Endothelial cell of umbilical vein (primary cell): ENCODE measurements around the gene CRYAB. TPM values are rescaled to one million over a fixed set of nuclear protein-coding genes. Genes with fewer than 3 reads are reported as not detected.

Experiments used
- BruUV-seq: library from RNA; stranded (reverse); fragments of 400-500 nt; replicated peaks from 2 replicates; lab custom pipeline; 2021; lab: Mats Ljungman, UMichigan
- CTCF ChIA-PET: fragments of 300-600, 350-600 bp; sonication (Branson Sonifier 250); formaldehyde crosslinking; loops from one replicate; lab custom pipeline; 2021; ENCODE audit warnings: antibody characterized with exemption, inconsistent platforms; lab: Charles Lee
- POLR2A ChIA-PET: fragments of 300-600, 350-600 bp; sonication (Branson Sonifier 250); formaldehyde crosslinking; loops from one replicate; lab custom pipeline; 2021; ENCODE audit warnings: antibody characterized with exemption, inconsistent platforms; lab: Charles Lee
- DNase-seq: peaks from one replicate; pipeline ENCODE4 v3.0.0-alpha.2; 2011; ENCODE audit warnings: low read depth, low spot score
- FAIRE-seq: peaks from 2 replicates; lab custom pipeline; 2011; peaks lifted over from hg19 to GRCh38; lab: Jason Lieb, UNC
- H2AFZ ChIP-seq: 2 replicates; pipeline ENCODE4 v1.6.0; 2012; ENCODE audit warnings: low read depth, low read length, control low read depth, inconsistent platforms
- H3K27ac ChIP-seq: 2 replicates; pipeline ENCODE4 v1.5.1; 2011; ENCODE audit warnings: low read depth, mild to moderate bottlenecking, control low read depth, low read length, moderate library complexity; ENCODE audit not compliant: insufficient read depth
- H3K27me3 ChIP-seq, 2 experiments: 2 replicates each; pipeline versions ENCODE4 v1.6.0 to v1.6.1; 2011; ENCODE audit warnings: low read length in 2 of 2, mixed read lengths in 1 of 2; ENCODE audit not compliant: control insufficient read depth in 2 of 2, insufficient read depth in 2 of 2
- H3K36me3 ChIP-seq, 2 experiments: 2 replicates in 1 of 2; 3 replicates in 1 of 2; pipeline ENCODE4 v1.5.1; 2011; ENCODE audit warnings: low read length in 2 of 2, mild to moderate bottlenecking in 1 of 2, moderate library complexity in 1 of 2; ENCODE audit not compliant: control insufficient read depth in 2 of 2, insufficient read depth in 2 of 2; ENCODE audit errors: extremely low read depth in 1 of 2
- H3K4me1 ChIP-seq: 3 replicates; pipeline ENCODE4 v1.5.1; 2011; ENCODE audit warnings: mild to moderate bottlenecking, low read length; ENCODE audit not compliant: control insufficient read depth, insufficient read depth; ENCODE audit errors: extremely low read depth
- H3K4me2 ChIP-seq: 2 replicates; pipeline ENCODE4 v1.6.1; 2011; ENCODE audit warnings: low read length, control low read depth, mixed read lengths; ENCODE audit not compliant: insufficient read depth
- H3K4me3 ChIP-seq, 3 experiments: fragments of 200-600 bp in 1 of 3; sonication (generic), shearing (Covaris generic) in 1 of 3; replicated peaks in 1 of 3; 2 replicates each; pipeline ENCODE4 v1.5.1; 2011 to 2016; ENCODE audit warnings: control low read depth in 3 of 3, low read length in 3 of 3, mild to moderate bottlenecking in 2 of 3, inconsistent platforms in 1 of 3, low read depth in 1 of 3, moderate library complexity in 1 of 3; ENCODE audit not compliant: insufficient read depth in 1 of 3
- H3K79me2 ChIP-seq: 2 replicates; pipeline ENCODE4 v1.6.0; 2012; ENCODE audit warnings: low read length, inconsistent platforms; ENCODE audit not compliant: control insufficient read depth, insufficient read depth
- H3K9ac ChIP-seq: replicated peaks from 2 replicates; pipeline ENCODE3; 2011; ENCODE audit warnings: low read length, control low read depth; ENCODE audit not compliant: insufficient read depth; ENCODE audit errors: extremely low read depth
- H3K9me1 ChIP-seq: replicated peaks from 3 replicates; pipeline ENCODE4 v1.6.0; 2011; ENCODE audit warnings: mild to moderate bottlenecking, low read length; ENCODE audit not compliant: control insufficient read depth, insufficient read depth; ENCODE audit errors: extremely low read depth
- H3K9me3 ChIP-seq: replicated peaks from 2 replicates; pipeline ENCODE4 v1.5.1; 2012; ENCODE audit warnings: low read length, inconsistent platforms; ENCODE audit not compliant: control insufficient read depth, insufficient read depth
- H4K20me1 ChIP-seq: replicated peaks from 2 replicates; pipeline ENCODE3; 2011; ENCODE audit warnings: mild to moderate bottlenecking, low read length; ENCODE audit not compliant: control insufficient read depth, insufficient read depth; ENCODE audit errors: extremely low read depth
- CTCF ChIP-seq, 2 donors: IDR thresholded peaks; 1 replicate in 1 of 2; 2 replicates in 1 of 2; pipeline ENCODE4 v1.5.1; 2011; ENCODE audit warnings: low read length in 2 of 2, mild to moderate bottlenecking in 2 of 2, moderate library complexity in 2 of 2, control low read depth in 1 of 2, inconsistent platforms in 1 of 2, low read depth in 1 of 2; ENCODE audit not compliant: insufficient read depth in 1 of 2; ENCODE audit errors: extremely low read depth in 1 of 2
- EZH2 ChIP-seq: IDR thresholded peaks from 2 replicates; pipeline ENCODE4 v1.6.1; 2012; ENCODE audit warnings: borderline replicate concordance, low read depth, mild to moderate bottlenecking, moderate library complexity, low read length, inconsistent platforms; ENCODE audit not compliant: severe bottlenecking
- FOS ChIP-seq: IDR thresholded peaks from 2 replicates; pipeline ENCODE4 v1.6.1; 2011; ENCODE audit warnings: mild to moderate bottlenecking, low read length, moderate library complexity, borderline replicate concordance; ENCODE audit not compliant: insufficient read depth
- GATA2 ChIP-seq: IDR thresholded peaks from 2 replicates; pipeline ENCODE4 v1.7.0; 2011; ENCODE audit warnings: low read depth, mild to moderate bottlenecking, moderate library complexity, mixed read lengths, low read length; ENCODE audit not compliant: insufficient read length, insufficient read depth
- JUN ChIP-seq: IDR thresholded peaks from 2 replicates; pipeline ENCODE4 v1.6.1; 2011; ENCODE audit warnings: borderline replicate concordance, low read depth; ENCODE audit not compliant: insufficient read length, insufficient read depth
- MAX ChIP-seq: IDR thresholded peaks from 2 replicates; pipeline ENCODE4 v1.6.1; 2011; ENCODE audit not compliant: insufficient read depth, insufficient read length
- MYC ChIP-seq: IDR thresholded peaks from one replicate; pipeline ENCODE4 v1.6.1; 2011; ENCODE audit warnings: mild to moderate bottlenecking, low read depth, low read length
- POLR2A ChIP-seq: IDR thresholded peaks from 2 replicates; pipeline ENCODE4 v1.6.1; 2012; ENCODE audit warnings: low read depth, mild to moderate bottlenecking, control low read depth, low read length
- POLR2AphosphoS5 ChIP-seq: IDR thresholded peaks from 2 replicates; pipeline ENCODE4 v1.6.1; 2012; ENCODE audit warnings: low read depth, mild to moderate bottlenecking, control low read depth, low read length, moderate library complexity; ENCODE audit not compliant: insufficient read depth
- dilution Hi-C: fragments of 300-500 bp; cut with MboI; formaldehyde crosslinking; loops from one replicate; pipeline ENCODE4 v1.15.0; 2019; ENCODE audit warnings: low sequenced_read_pairs; ENCODE audit not compliant: extremely low pct_ligation_motif_present
- intact Hi-C: fragments of 100-400 bp; cut with micrococcal nuclease; formaldehyde crosslinking; loops from one replicate; pipeline ENCODE4 v1.10.0; 2022
- polyA plus RNA-seq, 4 experiments: library from polyadenylated mRNA; depleted of rRNA in 3 of 4; stranded (reverse) in 3 of 4; unstranded in 1 of 4; fragments of >200 nt; gene quantifications; 2 replicates each; pipeline versions ENCODE4 v1.2.1 to v1.2.3, GENCODE V29; 2011 to 2012; ENCODE audit warnings: missing spikeins in 1 of 4
- total RNA-seq: library from RNA; stranded (reverse); gene quantifications from 2 replicates; pipeline ENCODE4 v1.2.3, GENCODE V29; 2021

CRYAB gene
- total and polyA plus RNA-seq, 2 donors (not counting 3 experiments of a cell fraction or from before 2014, with no cell fraction given), result 0.48 TPM; not detected in 1

- POLR2A ChIA-PET, result interaction anchor here (0.9 kb wide), 1 partner anchor 8 kb away, joined by 3 read pairs; no protein-coding TSS in a partner anchor
- Histone ChIP-seq H3K4me1 (peaks cover 17% of the 10 kb centered on the region), H3K27ac (no peak within 1 kb of the TSS), H3K4me3 (no peak within 1 kb of the TSS), H4K20me1 (no peaks in the 10 kb centered on the region), H3K36me3 (no peaks in the 10 kb centered on the region), H3K9ac (no peak within 1 kb of the TSS), H3K9me3 (no peaks in the 10 kb centered on the region), H3K27me3 (no peaks in the 10 kb centered on the region), H3K4me2 (no peak within 1 kb of the TSS), H3K9me1 (no peaks in the 10 kb centered on the region), H3K79me2 (no peaks in the 10 kb centered on the region), H2AFZ (peak within 1 kb of the TSS; percentile 41)
- intact Hi-C loops, result no loop called here
- no TSS peak for BruUV-seq
- CTCF ChIA-PET, result interaction anchor here (0.9 to 1.4 kb wide), 5 partner anchors 8 to 48 kb away, joined by 3 to 5 read pairs (median 4); partner anchors contain the start of gene ALG9
- DNase-seq, result peak; percentile 61
- TF ChIP-seq POLR2A (no peak), FOS (no peak), MAX (no peak), POLR2AphosphoS5 (no peak), CTCF (IDR thresholded peaks at IDR 0.05; ENCODE audit: extremely low read depth in 1 of 2, insufficient read depth in 1 of 2, low read depth in 1 of 2, low read length in 2 of 2) (no peak), EZH2 (no peak), MYC (no peak), JUN (no peak), GATA2 (no peak)
- dilution Hi-C loops, result no loop called here
- FAIRE-seq, result peak; percentile 8
These were observed 7.1 kb upstream of the CRYAB start, which contains the start of gene C11orf52 for GRCh38 chr11:111918390-111919256. Gene C11orf52, plus strand, starts transcription at chr11:111918913. Its CDS starts 60 bp downstream, at chr11:111918973.
